GM19372 (cell line): ENCODE measurements around the gene YY1AP1.
"Not testable (repeated sequence)": the region's sequence is repeated elsewhere in the genome, so short reads cannot be mapped to it uniquely, and the experiment has no call there.

ENCODE experiments used
- ATAC-seq: cut with Tn5 transposase; IDR thresholded peaks from one replicate; pipeline ENCODE4 v1.9.1; 2021; ENCODE audit warnings: mild to moderate bottlenecking, low read depth, moderate library complexity; ENCODE audit not compliant: unreplicated experiment

YY1AP1 gene

GRCh38 chr1:155695608-155696007, 7.0 kb upstream of the YY1AP1 start:
- ATAC-seq = no peak

GRCh38 chr1:155695072-155695471, 6.5 kb upstream of the YY1AP1 start:
- ATAC-seq = no peak

- ATAC-seq = no peak
Observed at GRCh38 chr1:155694167-155694566, 5.6 kb upstream of the YY1AP1 start.

- ATAC-seq = no peak
Observed at GRCh38 chr1:155691992-155692528, 3.5 kb upstream of the YY1AP1 start.

DNA sequence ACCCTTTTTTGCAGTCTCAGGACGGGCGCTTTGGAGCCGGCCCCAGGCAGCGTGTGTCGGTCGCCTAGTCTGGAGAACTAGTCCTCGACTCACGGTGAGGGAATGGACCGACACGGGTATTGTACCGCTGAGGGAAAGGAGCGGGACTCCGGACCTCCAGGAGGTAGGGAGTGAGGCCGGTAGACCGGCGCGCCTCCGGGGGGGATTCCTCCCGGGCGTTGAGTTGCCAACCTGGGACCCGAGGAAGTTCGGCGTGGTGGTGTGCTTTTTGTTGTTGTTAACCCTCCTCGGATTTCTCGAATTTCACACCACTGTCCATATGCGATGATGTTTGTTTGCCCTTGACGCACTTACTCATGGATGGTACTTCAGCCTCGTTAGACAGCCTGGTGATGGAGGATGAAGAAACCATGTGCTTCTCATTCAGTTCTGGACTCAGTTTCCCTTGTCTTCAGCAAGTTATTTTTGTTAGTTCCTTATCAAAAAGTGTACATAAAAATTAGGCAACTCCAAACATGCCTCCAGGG, 570 bp upstream of the YY1AP1 start, which contains the start of gene DAP3:
TSS of gene DAP3 (plus strand) at position 11 of the 527 bp plus-strand sequence. CDS start 20,689 bp downstream, outside the sequence.
- ATAC-seq = not testable (repeated sequence)

DNA sequence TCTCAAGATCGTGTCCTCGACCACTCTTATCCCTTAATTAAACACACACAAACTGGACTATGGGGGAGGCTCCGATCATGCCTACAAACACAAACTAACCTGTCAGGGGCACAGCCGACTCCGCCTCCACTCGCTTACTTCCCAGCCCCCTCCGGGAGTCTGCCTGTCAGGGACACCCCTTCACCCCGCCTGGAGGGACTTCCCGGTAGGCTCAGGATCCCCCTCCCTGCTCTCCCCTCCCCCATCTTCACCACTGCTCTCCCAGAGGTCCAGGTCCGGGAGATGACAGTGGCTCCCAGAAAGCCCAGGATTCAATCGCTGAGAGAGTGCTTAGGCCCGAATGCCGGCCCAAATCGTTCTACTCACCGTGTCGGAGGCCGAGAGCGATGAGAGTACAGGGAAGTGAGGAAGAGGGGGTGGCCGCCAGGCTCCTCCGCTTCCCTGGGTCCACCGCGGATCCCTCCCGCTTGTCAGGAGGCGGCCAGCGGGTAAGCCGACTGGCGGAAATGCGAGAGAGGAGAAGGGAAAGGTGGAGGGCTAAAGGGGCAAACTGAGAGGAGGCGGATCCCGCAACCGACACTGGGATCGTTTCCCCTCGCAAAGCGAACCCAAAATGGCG, 760 bp downstream of the YY1AP1 start:
- ATAC-seq = not testable (repeated sequence)

- no peak for ATAC-seq
Observed at GRCh38 chr1:155681776-155682175, 6.8 kb downstream of the YY1AP1 start.

- no peak for ATAC-seq
Observed at GRCh38 chr1:155680531-155680930, 8.0 kb downstream of the YY1AP1 start.

- ATAC-seq = not testable (repeated sequence)
Observed at GRCh38 chr1:155678992-155679391, 9.6 kb downstream of the YY1AP1 start.

DNA sequence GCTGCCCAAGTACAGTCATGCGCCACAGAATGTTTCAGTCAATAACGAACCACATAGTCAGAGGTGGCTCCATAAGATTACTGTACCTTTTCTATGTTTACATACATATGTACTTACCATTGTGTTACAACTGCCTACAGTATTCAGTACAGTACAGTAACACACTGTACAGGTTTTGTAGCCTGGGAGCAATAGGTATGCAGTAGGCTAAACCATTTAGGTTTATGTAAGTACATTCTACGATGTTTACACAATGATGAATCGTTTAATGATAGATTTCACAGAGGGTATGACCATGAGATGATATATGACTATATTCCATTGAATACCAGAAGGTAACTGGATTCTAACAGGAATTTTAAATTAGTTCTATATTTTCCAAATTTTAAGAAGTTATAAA, 10.5 kb downstream of the YY1AP1 start:
- no peak for ATAC-seq

DNA sequence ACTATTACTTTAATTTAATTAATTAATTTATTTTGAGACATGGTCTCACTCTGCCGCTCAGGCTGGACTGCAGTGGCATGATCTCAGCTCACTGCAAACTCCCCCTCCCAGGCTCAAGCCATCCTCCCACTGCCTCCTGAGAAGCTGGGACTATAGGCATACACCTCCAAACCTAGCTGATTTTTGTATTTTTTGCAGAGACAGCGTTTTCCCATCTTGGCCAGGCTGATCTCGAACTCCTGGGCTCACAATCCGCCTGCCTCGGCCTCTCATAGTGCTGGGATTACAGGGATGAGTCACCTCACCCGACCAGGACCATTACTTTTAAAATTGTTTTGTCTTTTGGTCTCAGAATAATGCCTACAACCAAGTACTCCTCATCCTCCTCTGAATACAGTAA, 15.6 kb downstream of the YY1AP1 start:
- no peak for ATAC-seq

- no peak for ATAC-seq
Observed at GRCh38 chr1:155671750-155672149, 16.8 kb downstream of the YY1AP1 start.

GRCh38 chr1:155669233-155670162, 19.1 kb downstream of the YY1AP1 start:
- no peak for ATAC-seq

DNA sequence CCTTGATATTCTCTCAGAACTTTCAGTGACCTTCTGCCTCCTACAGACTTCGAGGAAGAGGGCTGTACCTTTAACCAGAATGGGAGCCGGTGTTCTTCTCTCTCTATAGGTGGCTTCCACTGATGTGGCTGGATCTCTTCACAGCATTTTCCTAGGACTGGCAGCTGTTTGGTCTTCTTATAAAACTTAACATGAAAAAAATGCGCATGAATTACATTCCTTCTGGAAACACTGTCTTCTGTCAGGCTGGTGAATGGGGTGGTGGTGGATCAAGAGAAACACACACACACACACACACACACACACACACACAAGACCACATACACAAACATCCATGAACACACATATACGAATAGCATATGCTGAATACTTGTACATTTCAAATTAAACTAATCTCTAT, 27.3 kb downstream of the YY1AP1 start:
- ATAC-seq = not testable (repeated sequence)

DNA sequence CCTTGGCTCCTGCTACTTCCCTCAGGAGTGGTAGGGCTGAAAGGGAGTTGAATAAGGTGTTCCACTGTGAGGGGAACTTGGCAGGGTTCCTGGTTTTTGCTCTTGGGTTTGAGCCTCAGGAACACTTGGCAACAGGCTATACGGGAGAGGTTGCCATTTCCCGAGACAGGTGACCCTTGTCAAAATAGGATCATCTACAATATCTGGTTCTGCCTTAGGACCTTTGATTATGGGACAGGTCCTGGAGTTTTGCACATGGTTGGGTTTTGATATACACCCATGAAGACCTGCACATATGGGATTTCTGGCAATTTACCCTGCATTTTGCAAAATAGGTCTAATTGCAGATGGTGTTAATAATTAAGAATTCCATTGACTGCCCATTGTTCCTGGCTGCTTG, 31.1 kb downstream of the YY1AP1 start:
- no peak for ATAC-seq

- ATAC-seq = no peak
Observed at GRCh38 chr1:155652951-155653350, 35.6 kb downstream of the YY1AP1 start.

DNA sequence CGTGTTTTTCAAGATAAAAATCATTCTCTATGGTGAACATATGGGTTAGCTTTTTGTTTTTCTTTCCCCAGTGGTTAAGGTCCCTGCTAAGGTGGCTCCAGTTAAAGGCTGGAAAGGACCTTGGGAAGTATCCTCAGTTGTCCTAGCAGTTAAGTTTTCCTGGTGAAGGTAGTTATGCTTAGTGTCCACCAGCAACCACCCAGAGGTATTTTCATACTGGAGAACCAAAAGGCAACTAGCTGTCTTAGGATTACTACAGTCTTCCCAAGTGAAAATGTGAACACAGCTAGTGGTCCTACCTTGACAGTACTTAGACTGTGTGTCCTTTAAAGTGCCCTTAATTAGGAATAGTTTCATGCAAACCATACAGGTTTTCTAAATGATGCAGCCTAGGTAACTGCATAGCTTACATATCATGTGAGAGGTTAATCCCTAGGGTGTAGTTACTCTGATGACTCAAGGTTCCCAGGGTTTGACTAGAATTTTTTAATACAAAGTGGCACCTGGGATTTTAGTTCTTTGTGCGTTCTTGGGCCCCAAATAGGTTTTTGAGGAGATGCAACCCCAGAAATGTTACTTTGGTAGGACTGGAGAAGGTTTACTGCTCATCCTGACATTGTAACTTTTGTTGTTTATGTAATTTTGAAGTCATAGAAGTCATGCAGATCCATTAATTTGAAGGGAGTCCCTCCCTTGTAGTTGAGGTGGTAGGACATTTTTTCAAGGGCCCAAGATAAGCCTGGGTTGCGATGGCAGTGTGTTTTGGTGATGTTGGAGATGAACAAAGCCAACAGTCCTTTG, 36.5 kb downstream of the YY1AP1 start:
- no peak for ATAC-seq

DNA sequence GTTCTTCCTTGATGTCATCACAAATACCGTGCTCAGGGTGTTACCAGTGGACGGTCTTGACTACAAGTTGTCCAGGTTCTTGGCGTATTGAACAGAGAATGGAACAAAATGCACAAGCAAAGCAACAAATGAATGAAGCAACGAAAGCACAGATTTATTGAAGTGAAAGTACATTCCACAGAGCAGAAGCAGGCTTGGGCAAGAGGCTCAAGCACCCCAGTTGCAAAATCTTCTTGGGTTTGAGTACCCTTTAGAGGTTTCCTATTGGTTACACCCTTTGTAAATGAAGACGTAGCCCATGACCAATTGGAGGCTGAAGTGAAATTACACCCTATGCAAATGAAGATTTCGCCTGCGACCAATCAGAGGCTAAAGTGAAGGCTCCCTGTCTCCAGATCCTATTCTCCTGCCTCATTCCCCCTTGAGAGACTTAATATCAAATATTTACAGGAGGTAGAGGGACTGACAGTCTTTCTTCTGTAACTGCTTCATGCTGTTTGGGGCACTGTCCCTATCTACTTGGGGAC, 38.3 kb downstream of the YY1AP1 start:
- ATAC-seq = no peak

GRCh38 chr1:155649676-155650075, 38.9 kb downstream of the YY1AP1 start:
- ATAC-seq = no peak
